KG1 (cell line): ENCODE results near the gene ABHD16A.

Source experiments
- DNase-seq: peaks from one replicate; lab custom pipeline; 2025; lab: John Stamatoyannopoulos, UW

The ABHD16A gene

GRCh38 chr6:31689249-31690110, 13.6 kb downstream of the ABHD16A start:
- no peak for DNase-seq

DNA sequence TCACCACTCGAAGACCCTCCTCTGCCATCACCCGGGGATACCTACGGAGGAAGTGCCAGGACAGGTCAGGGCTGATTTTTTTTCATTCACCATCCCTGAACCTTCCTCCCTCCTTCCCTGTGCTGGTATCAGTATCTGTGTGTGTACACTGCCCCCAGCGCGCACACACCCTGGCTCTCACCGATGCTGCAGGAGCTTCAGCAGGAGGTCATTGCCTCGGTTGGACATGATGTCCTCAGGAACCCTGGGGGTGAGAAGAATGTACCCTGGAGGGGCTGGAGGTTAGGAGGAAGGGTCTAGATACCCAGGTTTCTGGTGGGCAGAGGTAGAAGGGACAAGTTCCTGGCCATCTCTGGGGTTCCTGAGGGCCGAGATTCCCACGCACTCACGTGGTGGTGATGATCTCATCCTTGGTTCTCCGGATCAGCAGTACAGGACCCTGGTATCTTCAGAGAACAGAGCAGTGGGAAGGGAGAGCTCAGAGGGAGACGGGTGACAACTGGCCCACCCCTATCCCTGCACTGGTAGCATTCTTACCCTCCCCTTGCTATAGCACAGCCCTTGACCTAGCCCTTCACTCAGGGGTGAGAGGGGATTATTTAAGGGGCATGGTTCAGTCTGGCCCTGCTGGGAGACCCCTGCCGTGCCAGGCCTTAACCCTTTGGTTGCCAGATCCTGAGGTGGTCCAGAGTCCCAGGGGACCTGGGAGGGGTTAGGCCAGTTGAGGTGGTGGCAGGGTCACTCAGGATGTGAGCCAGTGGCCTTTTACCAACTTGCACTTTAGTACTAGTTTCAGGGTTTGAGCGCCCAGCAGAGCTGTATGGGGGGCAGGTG, 15.0 kb downstream of the ABHD16A start:
- no peak for DNase-seq

- DNase-seq, result no peak
Measured at GRCh38 chr6:31687321-31687720, 15.8 kb downstream of the ABHD16A start.

DNA sequence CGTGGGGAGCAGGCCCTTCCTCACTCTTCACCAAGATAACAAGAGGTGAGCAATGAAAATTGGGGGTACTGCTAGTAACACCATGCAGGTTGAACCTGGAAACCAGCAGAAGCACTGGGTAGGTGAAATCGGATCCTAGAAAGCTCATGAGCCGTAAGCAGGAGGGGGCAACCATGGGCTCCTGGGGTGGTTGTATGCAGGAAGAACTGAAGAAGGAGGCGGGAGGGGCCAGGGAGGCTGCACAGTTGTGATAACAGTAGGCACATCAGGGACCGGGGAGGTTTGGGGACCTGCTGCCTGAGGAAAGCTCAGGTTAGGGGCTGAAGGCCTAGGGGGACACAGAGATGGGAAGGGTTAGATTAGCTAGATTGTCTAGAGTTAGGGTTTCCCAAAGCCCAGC, 16.6 kb downstream of the ABHD16A start:
- DNase-seq, result no peak

- DNase-seq, result no peak
Measured at GRCh38 chr6:31683591-31683990, 19.5 kb downstream of the ABHD16A start.

- DNase-seq, result no peak
Measured at GRCh38 chr6:31681135-31681671, 21.9 kb downstream of the ABHD16A start.

DNA sequence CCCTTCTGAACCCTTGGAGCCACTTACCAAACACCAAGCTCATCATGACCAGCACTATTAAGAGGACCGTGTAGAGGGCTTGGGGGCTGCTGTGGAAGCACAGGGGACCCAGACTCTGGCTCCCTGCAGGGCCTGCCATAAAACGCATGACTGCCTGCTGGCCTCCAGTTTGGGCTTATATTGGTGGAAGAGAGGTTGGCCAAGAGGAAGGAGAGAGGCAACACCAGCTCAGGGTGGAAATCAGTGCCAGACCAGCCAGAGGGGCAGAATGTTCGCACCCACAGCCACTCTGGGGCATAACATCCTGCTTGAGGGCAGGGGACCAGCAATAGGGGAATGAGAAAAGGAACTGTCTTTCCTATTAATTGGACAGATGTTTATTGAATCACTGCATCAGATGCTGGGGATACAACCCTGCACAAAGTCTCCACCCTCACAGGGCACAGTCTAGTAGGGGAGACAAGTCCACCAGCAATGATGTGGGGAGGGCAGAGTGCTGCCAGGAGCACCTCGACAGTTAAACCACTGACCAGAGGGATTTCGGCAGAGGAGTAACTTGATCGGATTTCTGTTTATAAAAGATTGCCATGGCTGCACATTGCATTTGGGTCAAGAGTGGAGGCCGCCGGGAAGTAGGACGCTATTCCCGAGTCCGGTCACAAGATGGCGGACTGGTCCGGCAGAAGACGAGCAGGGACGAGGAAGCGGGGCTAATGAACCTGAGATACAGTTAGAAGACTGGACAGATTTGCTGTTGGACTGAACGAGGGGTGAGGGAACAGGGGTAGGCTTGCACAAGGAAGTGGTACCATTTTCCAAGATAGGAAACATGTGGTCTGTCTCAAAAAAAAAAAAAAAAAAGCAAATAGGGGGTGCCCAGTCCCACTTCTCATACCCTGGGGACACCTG, 22.6 kb downstream of the ABHD16A start, which contains the start of gene LY6G5C:
TSS of gene LY6G5C (minus strand) at position 842 of the 909 bp plus-strand sequence. CDS start at position 148, 694 bp downstream.
- peak; percentile 58 for DNase-seq

DNA sequence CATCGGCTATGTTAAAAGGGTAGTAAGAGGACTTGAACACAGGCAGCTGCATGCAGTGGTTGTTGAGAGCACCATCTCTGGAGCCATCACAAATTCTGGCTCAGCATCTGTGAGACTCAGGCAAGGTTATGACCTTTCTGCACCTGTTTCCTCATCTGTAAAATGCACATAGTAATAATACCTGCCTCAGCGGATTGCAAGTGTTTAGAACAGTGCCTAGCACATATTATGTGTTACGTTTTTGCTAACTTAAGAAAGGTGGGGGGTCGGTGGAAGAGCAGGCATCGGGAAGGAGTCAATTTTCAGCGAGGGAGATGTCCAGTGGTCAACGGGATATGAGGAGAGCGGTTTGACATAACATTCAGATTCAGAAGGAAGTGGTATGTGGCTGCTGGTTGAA, 25.2 kb downstream of the ABHD16A start:
- DNase-seq, result no peak

- no peak for DNase-seq
Measured at GRCh38 chr6:31676904-31677303, 26.2 kb downstream of the ABHD16A start.

DNA sequence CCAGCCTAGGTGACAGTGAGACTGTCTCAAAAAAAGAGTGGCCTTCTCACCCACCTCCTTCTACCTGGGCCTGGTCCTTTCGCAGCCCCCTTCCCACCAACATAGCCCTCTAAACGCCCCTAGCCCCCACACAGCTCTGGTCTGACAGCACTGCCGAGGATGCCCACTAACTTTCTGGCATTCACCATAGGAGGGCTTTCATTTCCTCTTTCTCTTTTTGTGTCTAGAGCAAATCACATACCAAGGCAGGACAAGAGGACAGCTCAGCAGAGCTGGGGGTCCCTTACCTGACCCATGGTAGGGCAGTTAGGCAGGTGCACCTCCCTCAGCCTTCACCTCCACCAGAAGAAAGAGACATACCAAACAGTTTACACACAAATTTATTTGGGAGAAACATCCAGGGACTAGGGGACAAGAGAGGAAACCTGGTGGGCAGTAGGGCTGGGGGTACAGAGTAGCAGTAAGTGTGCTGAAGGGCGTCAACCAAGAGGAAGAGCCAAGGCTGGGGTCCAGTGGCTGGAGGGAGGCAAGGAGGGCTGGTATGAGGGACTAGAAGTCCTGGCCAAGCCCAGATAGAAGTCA, 26.7 kb downstream of the ABHD16A start:
- DNase-seq, result no peak

GRCh38 chr6:31669676-31670075, 33.4 kb downstream of the ABHD16A start, which contains the start of gene LY6G5B:
TSS of gene LY6G5B (plus strand) at chr6:31669976. CDS start at chr6:31670951, 975 bp downstream.
- DNase-seq, result no peak

DNA sequence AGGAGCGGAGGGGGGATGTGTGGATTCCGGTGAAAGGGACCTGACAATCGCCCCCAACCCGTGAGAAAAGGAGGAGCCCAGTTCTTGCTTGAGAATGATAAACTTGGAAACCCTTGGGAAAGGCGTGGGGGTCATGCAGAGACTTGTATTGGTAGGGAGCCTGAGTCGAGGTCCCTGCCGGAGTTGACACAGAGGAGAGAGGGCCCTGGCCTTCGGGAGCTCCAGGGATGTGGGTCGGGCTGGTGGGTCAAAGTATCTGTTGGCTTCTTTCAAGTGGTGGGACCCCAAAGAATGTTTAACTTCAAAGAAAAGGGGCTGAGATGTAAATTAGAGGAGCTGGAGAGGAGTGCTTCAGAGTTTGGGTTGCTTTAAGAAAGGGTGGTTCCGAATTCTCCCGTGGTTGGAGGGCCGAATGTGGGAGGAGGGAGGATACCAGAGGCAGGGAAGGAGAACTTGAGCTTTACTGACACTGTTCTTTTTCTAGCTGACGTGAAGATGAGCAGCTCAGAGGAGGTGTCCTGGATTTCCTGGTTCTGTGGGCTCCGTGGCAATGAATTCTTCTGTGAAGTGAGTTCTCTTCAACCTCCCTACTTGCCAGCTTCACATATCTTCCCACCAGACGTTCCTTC, 36.7 kb downstream of the ABHD16A start:
- no peak for DNase-seq

GRCh38 chr6:31665501-31666336, 37.4 kb downstream of the ABHD16A start, which contains the start of gene CSNK2B:
TSS of gene CSNK2B (plus strand) at chr6:31666080. CDS start at chr6:31666832, 752 bp downstream.
- DNase-seq, result peak; percentile 95

DNA sequence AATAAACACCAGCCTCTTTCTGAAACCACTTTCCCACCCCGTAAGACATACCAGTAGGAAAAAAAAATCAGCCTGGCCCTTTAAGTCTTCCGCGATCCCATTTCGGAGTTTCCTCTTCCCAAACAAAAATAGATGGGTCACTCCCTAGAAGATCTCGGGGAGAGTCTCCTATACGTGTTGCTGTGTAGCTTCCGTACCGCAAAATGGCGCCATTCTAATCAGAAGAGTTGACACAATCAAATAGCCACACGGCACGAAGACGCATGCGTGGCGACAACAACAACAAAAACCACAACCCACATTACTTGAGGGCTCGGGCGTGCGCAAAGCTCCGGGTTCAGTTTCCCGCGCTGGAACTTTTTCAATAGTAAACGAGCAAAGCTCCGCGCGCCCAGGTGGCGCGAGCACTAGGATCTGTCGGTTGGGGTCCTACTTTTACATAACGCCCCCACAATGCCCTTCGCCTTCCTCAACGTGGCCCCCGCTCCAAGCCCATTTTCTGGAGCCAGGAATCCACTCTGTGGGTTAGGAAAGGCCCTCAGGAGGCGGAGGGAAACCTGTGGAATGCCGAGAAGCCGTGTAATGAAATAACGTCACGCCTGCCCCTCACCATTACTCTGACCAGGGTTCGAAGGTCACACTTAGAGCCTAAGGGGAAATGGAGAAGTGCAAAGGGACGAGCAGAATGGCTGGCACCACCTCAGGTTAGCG, 38.2 kb downstream of the ABHD16A start, which contains the start of gene GPANK1:
TSS of gene GPANK1 (minus strand) at position 208 of the 711 bp plus-strand sequence. CDS start 519 bp downstream, outside the sequence.
- peak; percentile 77 for DNase-seq

- no peak for DNase-seq
Measured at GRCh38 chr6:31663961-31664789, 38.9 kb downstream of the ABHD16A start.

- no peak for DNase-seq
Measured at GRCh38 chr6:31663126-31663960, 39.8 kb downstream of the ABHD16A start.
